Amniotic epithelial cell (primary cell): ENCODE measurements around the gene BCDIN3D.
A peak's percentile ranks its signal among the peaks of the same experiment; 100 is the strongest.
"Not testable (repeated sequence)": the region's sequence is repeated elsewhere in the genome, so short reads cannot be mapped to it uniquely, and the experiment has no call there.

Source experiments
- DNase-seq: peaks from one replicate; pipeline ENCODE4 v3.0.0-alpha.2; 2010; ENCODE audit warnings: low read depth

BCDIN3D gene

GRCh38 chr12:49855890-49856289 is 13.0 kb upstream of the BCDIN3D start:
- not testable (repeated sequence) for DNase-seq

GRCh38 chr12:49854976-49855375 is 12.1 kb upstream of the BCDIN3D start:
- DNase-seq, result no peak

GRCh38 chr12:49853671-49854070 is 10.8 kb upstream of the BCDIN3D start:
- DNase-seq, result no peak

GRCh38 chr12:49847161-49847560 is 4.3 kb upstream of the BCDIN3D start:
- DNase-seq, result no peak

- no peak for DNase-seq
These were observed 3.1 kb upstream of the BCDIN3D start for GRCh38 chr12:49846032-49846431.

- DNase-seq, result peak; percentile 58
These were observed 1.1 kb upstream of the BCDIN3D start for GRCh38 chr12:49843876-49844437.

- DNase-seq, result no peak
These were observed 505 bp upstream of the BCDIN3D start for GRCh38 chr12:49843411-49843810.

GRCh38 chr12:49838973-49839633 is 3.8 kb downstream of the BCDIN3D start:
- DNase-seq, result peak; percentile 60

GRCh38 chr12:49832836-49833421 is 10.0 kb downstream of the BCDIN3D start:
- peak; percentile 94 for DNase-seq

- no peak for DNase-seq
These were observed 11.2 kb downstream of the BCDIN3D start for GRCh38 chr12:49831717-49832116.

- peak; percentile 95 for DNase-seq
These were observed 14.5 kb downstream of the BCDIN3D start, which contains the start of gene NCKAP5L for GRCh38 chr12:49828133-49829091. TSS of gene NCKAP5L (minus strand) at chr12:49828413. CDS start at chr12:49804044, 24,369 bp downstream.

- peak; percentile 88 for DNase-seq
These were observed 15.4 kb downstream of the BCDIN3D start for GRCh38 chr12:49827401-49828099.

GRCh38 chr12:49827051-49827400 is 15.9 kb downstream of the BCDIN3D start:
- DNase-seq, result no peak

- peak; percentile 31 for DNase-seq
These were observed 16.9 kb downstream of the BCDIN3D start for GRCh38 chr12:49825971-49826421.

GRCh38 chr12:49825360-49825970 is 17.4 kb downstream of the BCDIN3D start:
- peak; percentile 44 for DNase-seq

GRCh38 chr12:49824895-49825294 is 18.0 kb downstream of the BCDIN3D start:
- DNase-seq, result peak; percentile 67

GRCh38 chr12:49824416-49824815 is 18.5 kb downstream of the BCDIN3D start:
- no peak for DNase-seq

GRCh38 chr12:49823951-49824350 is 19.0 kb downstream of the BCDIN3D start:
- DNase-seq, result no peak

GRCh38 chr12:49823350-49823749 is 19.6 kb downstream of the BCDIN3D start:
- no peak for DNase-seq

- DNase-seq, result no peak
These were observed 21.3 kb downstream of the BCDIN3D start for GRCh38 chr12:49821373-49822287.
